ENCODE results near the gene PSD4.

Gene PSD4

GRCh38 chr2:113162173-113162572 lies 11.6 kb upstream of the PSD4 start:
- H3K27ac ChIP-seq (replicated peaks): no peak overlapping the region
- H3K4me3 ChIP-seq (replicated peaks; ENCODE audit: insufficient read depth, low read length): no peak overlapping the region
- TF ChIP-seq POLR2AphosphoS5 (IDR thresholded peaks at IDR 0.05; ENCODE audit: low read depth) (no peak), GABPA (IDR thresholded peaks at IDR 0.05; ENCODE audit: low read depth) (no peak), CTCF (IDR thresholded peaks at IDR 0.05; ENCODE audit: insufficient read depth, low read length) (no peak)
- no peak for DNase-seq (ENCODE audit: low read depth in 1 of 2, low spot score in 1 of 2)
- no peaks in the 10 kb centered on the region for H3K27me3 ChIP-seq (ENCODE audit: insufficient read depth, poor library complexity, severe bottlenecking)

GRCh38 chr2:113162869-113163268 lies 10.9 kb upstream of the PSD4 start:
- no peak for DNase-seq (ENCODE audit: low read depth in 1 of 2, low spot score in 1 of 2)
- Histone ChIP-seq H3K27me3 (ENCODE audit: insufficient read depth, poor library complexity, severe bottlenecking) (no peaks in the 10 kb centered on the region), H3K4me3 (replicated peaks; ENCODE audit: insufficient read depth, low read length) (no peak overlapping the region), H3K27ac (replicated peaks) (no peak overlapping the region)
- TF ChIP-seq CTCF (IDR thresholded peaks at IDR 0.05; ENCODE audit: insufficient read depth, low read length): no peak
- TF ChIP-seq POLR2AphosphoS5 (IDR thresholded peaks at IDR 0.05; ENCODE audit: low read depth): no peak
- TF ChIP-seq GABPA (IDR thresholded peaks at IDR 0.05; ENCODE audit: low read depth): no peak
- TF ChIP-seq, protein P1, sequence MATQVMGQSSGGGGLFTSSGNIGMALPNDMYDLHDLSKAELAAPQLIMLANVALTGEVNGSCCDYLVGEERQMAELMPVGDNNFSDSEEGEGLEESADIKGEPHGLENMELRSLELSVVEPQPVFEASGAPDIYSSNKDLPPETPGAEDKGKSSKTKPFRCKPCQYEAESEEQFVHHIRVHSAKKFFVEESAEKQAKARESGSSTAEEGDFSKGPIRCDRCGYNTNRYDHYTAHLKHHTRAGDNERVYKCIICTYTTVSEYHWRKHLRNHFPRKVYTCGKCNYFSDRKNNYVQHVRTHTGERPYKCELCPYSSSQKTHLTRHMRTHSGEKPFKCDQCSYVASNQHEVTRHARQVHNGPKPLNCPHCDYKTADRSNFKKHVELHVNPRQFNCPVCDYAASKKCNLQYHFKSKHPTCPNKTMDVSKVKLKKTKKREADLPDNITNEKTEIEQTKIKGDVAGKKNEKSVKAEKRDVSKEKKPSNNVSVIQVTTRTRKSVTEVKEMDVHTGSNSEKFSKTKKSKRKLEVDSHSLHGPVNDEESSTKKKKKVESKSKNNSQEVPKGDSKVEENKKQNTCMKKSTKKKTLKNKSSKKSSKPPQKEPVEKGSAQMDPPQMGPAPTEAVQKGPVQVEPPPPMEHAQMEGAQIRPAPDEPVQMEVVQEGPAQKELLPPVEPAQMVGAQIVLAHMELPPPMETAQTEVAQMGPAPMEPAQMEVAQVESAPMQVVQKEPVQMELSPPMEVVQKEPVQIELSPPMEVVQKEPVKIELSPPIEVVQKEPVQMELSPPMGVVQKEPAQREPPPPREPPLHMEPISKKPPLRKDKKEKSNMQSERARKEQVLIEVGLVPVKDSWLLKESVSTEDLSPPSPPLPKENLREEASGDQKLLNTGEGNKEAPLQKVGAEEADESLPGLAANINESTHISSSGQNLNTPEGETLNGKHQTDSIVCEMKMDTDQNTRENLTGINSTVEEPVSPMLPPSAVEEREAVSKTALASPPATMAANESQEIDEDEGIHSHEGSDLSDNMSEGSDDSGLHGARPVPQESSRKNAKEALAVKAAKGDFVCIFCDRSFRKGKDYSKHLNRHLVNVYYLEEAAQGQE (IDR thresholded peaks at IDR 0.05; ENCODE audit: insufficient replicate concordance, low read depth): no peak
- no peak for TF ChIP-seq SPI1 (IDR thresholded peaks at IDR 0.05; ENCODE audit: borderline replicate concordance, low read depth)

GRCh38 chr2:113164215-113164929 lies 9.4 kb upstream of the PSD4 start:
- no peak overlapping the region for H3K4me3 ChIP-seq (replicated peaks; ENCODE audit: insufficient read depth, low read length)
- H3K27me3 ChIP-seq (ENCODE audit: insufficient read depth, poor library complexity, severe bottlenecking): no peaks in the 10 kb centered on the region
- no peak overlapping the region for H3K27ac ChIP-seq (replicated peaks)
- TF ChIP-seq POLR2AphosphoS5 (IDR thresholded peaks at IDR 0.05; ENCODE audit: low read depth): no peak
- no peak for TF ChIP-seq CTCF (IDR thresholded peaks at IDR 0.05; ENCODE audit: insufficient read depth, low read length)
- no peak for TF ChIP-seq GABPA (IDR thresholded peaks at IDR 0.05; ENCODE audit: low read depth)
- TF ChIP-seq SPI1 (IDR thresholded peaks at IDR 0.05; ENCODE audit: borderline replicate concordance, low read depth): no peak
- TF ChIP-seq, protein P1 (IDR thresholded peaks at IDR 0.05; ENCODE audit: insufficient replicate concordance, low read depth): no peak
- DNase-seq (ENCODE audit: low read depth in 1 of 2, low spot score in 1 of 2): no peak
